H1 (cell line): ENCODE measurements around the gene CCDC12.

Experiments
- ASH2L ChIP-seq: fragments of 200-600, 300-600 bp; sonication (generic); IDR thresholded peaks from one replicate; pipeline ENCODE4 v1.7.1; 2017; ENCODE audit warnings: low read length
- CTCF ChIP-seq, 3 experiments: IDR thresholded peaks; 1 replicate in 2 of 3; 2 replicates in 1 of 3; pipeline versions ENCODE4 v1.5.1 to v1.6.1; 2011; ENCODE audit warnings: low read length in 3 of 3, mild to moderate bottlenecking in 3 of 3, inconsistent platforms in 2 of 3, low read depth in 1 of 3, moderate library complexity in 1 of 3; ENCODE audit not compliant: insufficient read depth in 1 of 3; ENCODE audit errors: control extremely low read depth in 1 of 3
- EZH2 ChIP-seq: fragments of 200-600 bp; sonication (generic); IDR thresholded peaks from 2 replicates; pipeline ENCODE4 v1.7.1; 2012; ENCODE audit warnings: low read depth, mild to moderate bottlenecking, moderate library complexity, low read length, inconsistent platforms; ENCODE audit not compliant: severe bottlenecking
- HDAC2 ChIP-seq, 2 experiments: fragments of 300-600 bp in 1 of 2; sonication (generic) in 1 of 2; IDR thresholded peaks; 2 replicates each; pipeline ENCODE4 v1.6.1; 2011 to 2012; ENCODE audit warnings: low read depth in 2 of 2, low read length in 2 of 2, mild to moderate bottlenecking in 2 of 2, moderate library complexity in 2 of 2, borderline replicate concordance in 1 of 2, inconsistent platforms in 1 of 2
- JUND ChIP-seq: IDR thresholded peaks from 2 replicates; pipeline ENCODE4 v1.6.1; 2011; ENCODE audit warnings: mild to moderate bottlenecking, improper control_type of control experiment, low read length
- POLR2A ChIP-seq, 2 experiments: IDR thresholded peaks; 1 replicate in 1 of 2; 2 replicates in 1 of 2; pipeline ENCODE4 v1.6.1; 2011; ENCODE audit warnings: low read depth in 2 of 2, low read length in 2 of 2, mild to moderate bottlenecking in 2 of 2; ENCODE audit errors: control extremely low read depth in 1 of 2
- RBBP5 ChIP-seq: IDR thresholded peaks from 2 replicates; pipeline ENCODE4 v1.7.1; 2012; ENCODE audit warnings: low read depth, mild to moderate bottlenecking, inconsistent platforms, low read length, moderate library complexity, borderline replicate concordance
- TAF1 ChIP-seq: IDR thresholded peaks from 2 replicates; pipeline ENCODE4 v1.6.1; 2011; ENCODE audit warnings: mild to moderate bottlenecking, low read depth, low read length
- YY1 ChIP-seq: IDR thresholded peaks from 2 replicates; pipeline ENCODE4 v1.6.1; 2011; ENCODE audit warnings: low read depth, mild to moderate bottlenecking, low read length
- ZNF274 ChIP-seq: IDR thresholded peaks from 2 replicates; pipeline ENCODE4 v1.7.0; 2012; ENCODE audit warnings: low read length, borderline replicate concordance; ENCODE audit errors: extremely low read depth
- TF ChIP-seq, protein P1 (sequence below): IDR thresholded peaks from 2 replicates; pipeline ENCODE4 v1.6.1; 2012; ENCODE audit warnings: low read length, inconsistent platforms

- TF ChIP-seq, protein P1, sequence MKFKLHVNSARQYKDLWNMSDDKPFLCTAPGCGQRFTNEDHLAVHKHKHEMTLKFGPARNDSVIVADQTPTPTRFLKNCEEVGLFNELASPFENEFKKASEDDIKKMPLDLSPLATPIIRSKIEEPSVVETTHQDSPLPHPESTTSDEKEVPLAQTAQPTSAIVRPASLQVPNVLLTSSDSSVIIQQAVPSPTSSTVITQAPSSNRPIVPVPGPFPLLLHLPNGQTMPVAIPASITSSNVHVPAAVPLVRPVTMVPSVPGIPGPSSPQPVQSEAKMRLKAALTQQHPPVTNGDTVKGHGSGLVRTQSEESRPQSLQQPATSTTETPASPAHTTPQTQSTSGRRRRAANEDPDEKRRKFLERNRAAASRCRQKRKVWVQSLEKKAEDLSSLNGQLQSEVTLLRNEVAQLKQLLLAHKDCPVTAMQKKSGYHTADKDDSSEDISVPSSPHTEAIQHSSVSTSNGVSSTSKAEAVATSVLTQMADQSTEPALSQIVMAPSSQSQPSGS = no peak
- TF ChIP-seq TAF1 = no peak
- TF ChIP-seq EZH2 = no peak
- no peak for TF ChIP-seq RBBP5
- TF ChIP-seq CTCF (IDR thresholded peaks at IDR 0.05; ENCODE audit: control extremely low read depth in 1 of 3, insufficient read depth in 1 of 3, low read depth in 1 of 3, low read length in 3 of 3) = no peak
- TF ChIP-seq ASH2L = no peak
- TF ChIP-seq POLR2A (IDR thresholded peaks at IDR 0.05; ENCODE audit: control extremely low read depth in 1 of 2, low read depth in 2 of 2, low read length in 2 of 2) = no peak
- TF ChIP-seq HDAC2 (IDR thresholded peaks at IDR 0.05; ENCODE audit: borderline replicate concordance in 1 of 2, low read depth in 2 of 2, low read length in 2 of 2) = no peak
- TF ChIP-seq ZNF274 = no peak
- TF ChIP-seq YY1 = no peak
- no peak for TF ChIP-seq JUND
Observed at GRCh38 chr3:46926871-46927717, 49.5 kb downstream of the CCDC12 start.
